Fibroblast of the aortic adventitia (primary cell): ENCODE data around the gene PEX19. TPM values are rescaled to one million over a fixed set of nuclear protein-coding genes. Genes with fewer than 3 reads are reported as not detected.

Experiments used
- DNase-seq: peaks from one replicate; pipeline ENCODE4 v3.0.0-alpha.2; 2010; ENCODE audit warnings: low read depth
- H3K4me3 ChIP-seq: 2 replicates; pipeline ENCODE4 v1.5.1; 2011; ENCODE audit warnings: low read depth, mild to moderate bottlenecking, control low read depth, low read length, moderate library complexity
- total RNA-seq: library from RNA; depleted of rRNA; stranded (reverse); fragments of >200 nt; gene quantifications from 2 replicates; pipeline ENCODE4 v1.2.3, GENCODE V29; 2012; ENCODE audit warnings: low replicate concordance
- TF ChIP-seq, protein P1 (sequence below): IDR thresholded peaks from 2 replicates; pipeline ENCODE4 v1.5.1; 2011; ENCODE audit warnings: mild to moderate bottlenecking, low read length, control low read depth, inconsistent platforms; ENCODE audit not compliant: insufficient read depth

The PEX19 gene
- total RNA-seq, 1 donor, result 55.1 TPM

- no peak overlapping the region for H3K4me3 ChIP-seq
- DNase-seq, result peak; percentile 82
- TF ChIP-seq, protein P1, sequence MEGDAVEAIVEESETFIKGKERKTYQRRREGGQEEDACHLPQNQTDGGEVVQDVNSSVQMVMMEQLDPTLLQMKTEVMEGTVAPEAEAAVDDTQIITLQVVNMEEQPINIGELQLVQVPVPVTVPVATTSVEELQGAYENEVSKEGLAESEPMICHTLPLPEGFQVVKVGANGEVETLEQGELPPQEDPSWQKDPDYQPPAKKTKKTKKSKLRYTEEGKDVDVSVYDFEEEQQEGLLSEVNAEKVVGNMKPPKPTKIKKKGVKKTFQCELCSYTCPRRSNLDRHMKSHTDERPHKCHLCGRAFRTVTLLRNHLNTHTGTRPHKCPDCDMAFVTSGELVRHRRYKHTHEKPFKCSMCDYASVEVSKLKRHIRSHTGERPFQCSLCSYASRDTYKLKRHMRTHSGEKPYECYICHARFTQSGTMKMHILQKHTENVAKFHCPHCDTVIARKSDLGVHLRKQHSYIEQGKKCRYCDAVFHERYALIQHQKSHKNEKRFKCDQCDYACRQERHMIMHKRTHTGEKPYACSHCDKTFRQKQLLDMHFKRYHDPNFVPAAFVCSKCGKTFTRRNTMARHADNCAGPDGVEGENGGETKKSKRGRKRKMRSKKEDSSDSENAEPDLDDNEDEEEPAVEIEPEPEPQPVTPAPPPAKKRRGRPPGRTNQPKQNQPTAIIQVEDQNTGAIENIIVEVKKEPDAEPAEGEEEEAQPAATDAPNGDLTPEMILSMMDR, result peak; percentile 72
These were observed 33.0 kb downstream of the PEX19 start for GRCh38 chr1:160251687-160252526.

DNA sequence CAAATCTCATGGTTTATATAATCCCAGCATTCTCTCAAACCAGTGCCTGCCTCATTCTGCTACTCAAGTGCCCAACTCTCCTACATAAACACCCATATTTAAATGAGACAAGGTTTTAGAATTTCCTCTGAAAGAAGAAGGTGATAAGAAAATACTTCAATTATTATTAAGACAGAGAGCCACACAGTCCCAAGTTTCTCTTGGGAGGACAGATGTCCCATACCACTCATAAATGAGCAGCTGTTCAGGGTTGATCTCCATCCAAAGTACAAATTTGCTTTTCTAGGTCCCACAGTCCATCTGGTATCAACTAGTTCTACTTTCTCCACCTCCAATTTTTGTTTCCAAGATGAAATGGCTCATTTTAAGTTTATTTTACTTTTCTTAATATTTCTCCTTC, 33.9 kb downstream of the PEX19 start:
- no peak overlapping the region for H3K4me3 ChIP-seq
- DNase-seq, result no peak
- TF ChIP-seq, protein P1, result no peak

GRCh38 chr1:160247053-160247452, 37.9 kb downstream of the PEX19 start:
- no peak for DNase-seq
- H3K4me3 ChIP-seq, result no peak overlapping the region

GRCh38 chr1:160245434-160245833, 39.5 kb downstream of the PEX19 start:
- H3K4me3 ChIP-seq, result no peak overlapping the region
- DNase-seq, result no peak
- TF ChIP-seq, protein P1, result no peak

More at GRCh38 chr1:160247053-160247452, 37.9 kb downstream of the PEX19 start:
- TF ChIP-seq, protein P1, result no peak

- no peak for DNase-seq
- TF ChIP-seq, protein P1, result no peak
- no peak overlapping the region for H3K4me3 ChIP-seq
These were observed 40.7 kb downstream of the PEX19 start for GRCh38 chr1:160244209-160244608.

DNA sequence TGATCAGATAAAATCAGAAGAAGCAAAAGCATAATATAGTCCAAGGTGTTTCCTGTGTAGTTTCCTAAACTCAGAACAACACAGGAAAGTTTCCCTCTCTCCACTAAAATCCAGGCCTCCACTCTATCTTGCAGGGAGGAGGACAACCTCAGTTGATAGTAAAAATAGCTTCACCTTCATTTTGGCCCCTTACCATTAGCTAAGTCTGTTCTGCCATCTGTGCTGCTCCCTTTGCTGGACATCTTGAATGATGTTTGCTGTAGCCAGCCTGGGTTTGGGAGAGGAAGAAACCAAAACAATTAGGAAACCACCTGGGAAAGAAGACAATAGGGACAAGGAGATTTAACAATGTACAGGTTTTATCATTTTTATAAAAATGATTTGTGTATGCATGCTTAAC, 41.2 kb downstream of the PEX19 start:
- no peak overlapping the region for H3K4me3 ChIP-seq
- no peak for DNase-seq
- TF ChIP-seq, protein P1, result no peak
